ENCODE measurements around the gene NKX6-2.

- TF ChIP-seq, protein P1, sequence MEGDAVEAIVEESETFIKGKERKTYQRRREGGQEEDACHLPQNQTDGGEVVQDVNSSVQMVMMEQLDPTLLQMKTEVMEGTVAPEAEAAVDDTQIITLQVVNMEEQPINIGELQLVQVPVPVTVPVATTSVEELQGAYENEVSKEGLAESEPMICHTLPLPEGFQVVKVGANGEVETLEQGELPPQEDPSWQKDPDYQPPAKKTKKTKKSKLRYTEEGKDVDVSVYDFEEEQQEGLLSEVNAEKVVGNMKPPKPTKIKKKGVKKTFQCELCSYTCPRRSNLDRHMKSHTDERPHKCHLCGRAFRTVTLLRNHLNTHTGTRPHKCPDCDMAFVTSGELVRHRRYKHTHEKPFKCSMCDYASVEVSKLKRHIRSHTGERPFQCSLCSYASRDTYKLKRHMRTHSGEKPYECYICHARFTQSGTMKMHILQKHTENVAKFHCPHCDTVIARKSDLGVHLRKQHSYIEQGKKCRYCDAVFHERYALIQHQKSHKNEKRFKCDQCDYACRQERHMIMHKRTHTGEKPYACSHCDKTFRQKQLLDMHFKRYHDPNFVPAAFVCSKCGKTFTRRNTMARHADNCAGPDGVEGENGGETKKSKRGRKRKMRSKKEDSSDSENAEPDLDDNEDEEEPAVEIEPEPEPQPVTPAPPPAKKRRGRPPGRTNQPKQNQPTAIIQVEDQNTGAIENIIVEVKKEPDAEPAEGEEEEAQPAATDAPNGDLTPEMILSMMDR (IDR thresholded peaks at IDR 0.05), result no peak
- no peak for TF ChIP-seq POLR2A (IDR thresholded peaks at IDR 0.05)
Observed at GRCh38 chr10:132813001-132813401, 27.1 kb upstream of the NKX6-2 start.
